Measurements from ENCODE around the gene SKIC8.
"Not testable (repeated sequence)": the region's sequence is repeated elsewhere in the genome, so short reads cannot be mapped to it uniquely, and the experiment has no call there.

SKIC8 gene

GRCh38 chr15:78249131-78249530, 50.3 kb downstream of the SKIC8 start:
- no peak for DNase-seq

GRCh38 chr15:78247911-78248310, 51.5 kb downstream of the SKIC8 start:
- DNase-seq = no peak

DNA sequence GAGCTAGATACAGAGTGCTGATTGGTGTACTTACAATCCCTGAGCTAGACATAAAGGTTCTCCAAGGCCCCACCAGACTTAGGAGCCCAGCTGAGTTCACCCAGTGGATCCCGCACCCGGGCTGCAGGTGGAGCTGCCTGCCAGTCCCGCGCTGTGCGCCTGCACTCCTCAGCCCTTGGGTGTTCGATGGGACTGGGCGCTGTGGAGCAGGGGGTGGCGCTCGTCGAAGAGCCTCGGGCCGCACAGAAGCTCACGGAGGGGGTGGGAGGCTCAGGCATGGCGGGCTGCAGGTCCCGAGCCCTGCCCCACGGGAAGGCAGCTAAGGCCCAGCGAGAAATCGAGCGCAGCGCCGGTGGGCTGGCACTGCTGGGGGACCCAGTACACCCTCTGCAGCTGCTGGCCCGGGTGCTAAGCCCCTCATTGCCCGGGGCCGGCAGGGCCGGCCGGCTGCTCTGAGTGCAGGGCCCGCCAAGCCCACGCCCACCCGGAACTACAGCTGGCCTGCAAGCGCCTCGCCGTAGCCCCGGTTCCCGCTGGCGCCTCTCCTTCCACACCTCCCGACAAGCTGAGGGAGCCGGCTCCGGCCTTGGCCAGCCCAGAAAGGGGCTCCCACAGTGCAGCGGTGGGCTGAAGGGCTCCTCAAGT, 53.3 kb downstream of the SKIC8 start:
- not testable (repeated sequence) for DNase-seq

- DNase-seq = not testable (repeated sequence)
These were observed 54.0 kb downstream of the SKIC8 start for GRCh38 chr15:78245392-78245791.

DNA sequence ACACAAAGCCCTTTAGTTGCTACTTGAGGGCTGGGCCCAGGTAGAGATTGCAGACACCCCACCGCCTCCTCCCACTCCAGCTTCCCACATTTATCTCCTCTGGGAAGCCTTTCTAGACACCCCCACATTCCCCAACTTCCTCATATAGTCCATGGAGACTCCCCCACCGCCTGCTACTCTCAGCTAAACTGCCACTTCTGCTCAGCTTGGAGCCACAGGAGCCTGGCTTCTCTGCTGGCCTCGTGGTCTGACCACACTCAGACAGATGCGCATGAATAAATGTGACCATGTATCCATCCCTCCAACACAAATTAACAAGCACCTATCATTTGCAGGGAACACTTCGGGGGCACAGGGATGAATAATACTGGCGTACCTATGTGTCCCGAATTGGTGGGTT, 54.5 kb downstream of the SKIC8 start:
- no peak for DNase-seq

DNA sequence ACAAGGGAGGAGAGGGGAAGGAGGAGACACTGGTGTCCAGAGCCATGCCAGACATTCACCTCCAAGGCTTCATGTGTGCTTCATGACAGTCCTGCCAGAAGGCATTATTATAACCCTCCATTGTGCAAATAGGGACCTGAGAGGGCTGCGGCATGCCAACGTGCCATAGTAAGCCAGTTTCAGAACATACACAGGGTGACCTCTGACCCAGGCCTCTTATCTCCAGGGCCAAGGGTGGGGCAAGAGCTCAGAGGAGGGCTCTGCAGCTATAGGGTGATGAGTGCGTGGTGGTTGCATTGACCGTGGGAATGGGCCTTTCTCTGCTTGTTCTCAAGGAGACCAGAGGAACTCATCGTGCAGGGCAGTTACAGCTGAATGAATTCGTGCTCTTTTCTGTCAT, 55.3 kb downstream of the SKIC8 start:
- no peak for DNase-seq

GRCh38 chr15:78243491-78243941, 55.9 kb downstream of the SKIC8 start:
- DNase-seq = no peak

GRCh38 chr15:78243058-78243457, 56.4 kb downstream of the SKIC8 start:
- DNase-seq = no peak

- no peak for DNase-seq
These were observed 57.3 kb downstream of the SKIC8 start for GRCh38 chr15:78242128-78242527.

DNA sequence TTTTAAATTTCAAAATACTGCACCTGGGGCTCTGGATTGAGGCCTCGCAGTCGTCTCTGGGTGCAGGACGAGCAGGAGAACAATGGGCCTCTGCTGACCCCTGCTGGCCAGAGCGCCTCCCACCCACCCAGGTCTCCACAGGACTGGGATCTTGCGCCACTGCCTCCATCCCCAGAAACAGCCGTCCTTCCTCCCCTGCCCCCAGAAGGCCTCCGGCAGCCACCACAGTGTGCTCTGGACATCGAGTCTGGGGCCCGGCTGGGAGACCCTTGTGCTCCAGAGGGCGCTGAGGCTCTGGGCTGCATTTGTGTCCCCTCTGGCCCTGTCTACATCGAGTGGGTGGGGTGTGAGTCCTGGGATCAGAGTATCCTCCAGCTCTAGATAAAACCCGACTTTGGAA, 58.4 kb downstream of the SKIC8 start:
- DNase-seq = no peak

GRCh38 chr15:78239811-78240210, 59.6 kb downstream of the SKIC8 start:
- DNase-seq = no peak

- DNase-seq = no peak
These were observed 62.3 kb downstream of the SKIC8 start for GRCh38 chr15:78237146-78237545.

GRCh38 chr15:78236491-78236890, 62.9 kb downstream of the SKIC8 start:
- DNase-seq = no peak

GRCh38 chr15:78234515-78235040, 64.8 kb downstream of the SKIC8 start, which contains the start of gene ACSBG1:
Gene ACSBG1 (minus strand): TSS chr15:78234565. CDS start chr15:78234501, 64 bp downstream.
- no peak for DNase-seq

GRCh38 chr15:78233496-78233895, 65.9 kb downstream of the SKIC8 start:
- DNase-seq = no peak
